HepG2 (cell line): ENCODE data around the gene RPL41. TPM values are rescaled to one million over a fixed set of nuclear protein-coding genes. Genes with fewer than 3 reads are reported as not detected.
A peak's percentile ranks its signal among the peaks of the same experiment; 100 is the strongest.

Source experiments
- AGO2 ChIP-seq: fragments of 200-400 bp; formaldehyde crosslinking; optimal IDR thresholded peaks from 2 replicates; pipeline ENCODE3; 2017; ENCODE audit warnings: mild to moderate bottlenecking, low read depth, low read length, moderate library complexity
- CBX5 ChIP-seq: sonication (generic); formaldehyde crosslinking; IDR thresholded peaks from 2 replicates; pipeline ENCODE4 v1.4.0; 2020; ENCODE audit warnings: missing genetic modification reagents, borderline replicate concordance
- CREM ChIP-seq, 2 experiments: sonication (generic) in 1 of 2; formaldehyde crosslinking in 1 of 2; IDR thresholded peaks; 2 replicates each; pipeline versions ENCODE4 v1.4.0 to v1.6.1; 2016 to 2020; ENCODE audit warnings: antibody characterized with exemption in 1 of 2, mild to moderate bottlenecking in 1 of 2, missing genetic modification reagents in 1 of 2
- FOXP1 ChIP-seq, 2 experiments: fragments of 450-650 bp in 1 of 2; IDR thresholded peaks; 2 replicates each; pipeline ENCODE4 v1.6.1; 2017 to 2018; ENCODE audit warnings: antibody characterized with exemption in 1 of 2
- KDM6A ChIP-seq: IDR thresholded peaks from 2 replicates; pipeline ENCODE4 v1.6.1; 2016; ENCODE audit warnings: low read depth
- MBD4 ChIP-seq: IDR thresholded peaks from 2 replicates; pipeline ENCODE4 v1.6.1; 2012; ENCODE audit warnings: low read length, inconsistent platforms, borderline replicate concordance
- PCBP1 ChIP-seq: fragments of 200-400 bp; formaldehyde crosslinking; IDR thresholded peaks from 2 replicates; pipeline ENCODE4 v1.6.1; 2017; ENCODE audit warnings: mild to moderate bottlenecking, low read depth, low read length, borderline replicate concordance
- RERE ChIP-seq: IDR thresholded peaks from 2 replicates; pipeline ENCODE4 v1.6.1; 2016; ENCODE audit warnings: low read depth, missing genetic modification reagents, missing compliant biosample characterization
- SCMH1 ChIP-seq: sonication (generic); formaldehyde crosslinking; IDR thresholded peaks from 2 replicates; pipeline ENCODE4 v1.9.0; 2021; ENCODE audit warnings: missing genetic modification reagents, mild to moderate bottlenecking, borderline replicate concordance
- SMAD1 ChIP-seq: sonication (generic); formaldehyde crosslinking; IDR thresholded peaks from 2 replicates; pipeline ENCODE4 v1.4.0; 2020; ENCODE audit warnings: missing genetic modification reagents, low read depth, mild to moderate bottlenecking, borderline replicate concordance
- ZFP36 ChIP-seq: fragments of 150-350 bp; IDR thresholded peaks from 2 replicates; pipeline ENCODE4 v1.6.1; 2018; ENCODE audit warnings: borderline replicate concordance, low read length, low read depth; ENCODE audit not compliant: partially characterized antibody
- ZNF136 ChIP-seq: sonication (generic); formaldehyde crosslinking; IDR thresholded peaks from 2 replicates; pipeline ENCODE4 v1.8.1; 2022; ENCODE audit warnings: low read depth, mild to moderate bottlenecking, moderate library complexity, missing genetic modification reagents
- ZNF160 ChIP-seq: sonication (generic); formaldehyde crosslinking; IDR thresholded peaks from 2 replicates; pipeline ENCODE4 v1.8.0; 2022; ENCODE audit warnings: mild to moderate bottlenecking, inconsistent platforms, missing genetic modification reagents
- ZNF180 ChIP-seq: sonication (generic); formaldehyde crosslinking; IDR thresholded peaks from 2 replicates; pipeline ENCODE4 v1.4.0; 2020; ENCODE audit warnings: low read depth, missing genetic modification reagents, borderline replicate concordance
- ZNF652 ChIP-seq: IDR thresholded peaks from 2 replicates; pipeline ENCODE4 v1.6.1; 2016; ENCODE audit warnings: low read depth, borderline replicate concordance
- ZNF761 ChIP-seq: sonication (generic); formaldehyde crosslinking; conservative IDR thresholded peaks from 2 replicates; pipeline ENCODE4 v1.4.0; 2020; ENCODE audit warnings: mild to moderate bottlenecking, missing genetic modification reagents
- ZNF781 ChIP-seq: sonication (generic); formaldehyde crosslinking; IDR thresholded peaks from 2 replicates; pipeline ENCODE4 v1.5.1; 2020; ENCODE audit warnings: borderline replicate concordance, mild to moderate bottlenecking, missing genetic modification reagents; ENCODE audit errors: not compliant biosample characterization
- ZXDC ChIP-seq: sonication (generic); formaldehyde crosslinking; IDR thresholded peaks from 2 replicates; pipeline ENCODE4 v1.5.0; 2020; ENCODE audit warnings: mild to moderate bottlenecking, missing genetic modification reagents
- polyA plus RNA-seq, 8 experiments: library from polyadenylated mRNA; depleted of rRNA in 3 of 8; stranded (reverse) in 7 of 8; unstranded in 1 of 8; fragments of >200 nt; fragmentation: Illumina TruSeq in 4 of 8; extraction: Trizol in 4 of 8; gene quantifications; 2 replicates each; pipeline versions ENCODE4 v1.2.1 to v1.2.3, GENCODE V29; 2011 to 2016; ENCODE audit warnings: low read depth in 4 of 8, missing spikeins in 1 of 8, mixed read lengths in 1 of 8; ENCODE audit not compliant: insufficient read depth in 1 of 8
- total RNA-seq, 5 experiments: library from RNA; depleted of rRNA; stranded (reverse); fragments of >200 nt; fragmentation: Illumina TruSeq; extraction: Trizol; gene quantifications; 2 replicates each; pipeline ENCODE4 v1.2.3, GENCODE V29; 2016; ENCODE audit warnings: low read depth in 1 of 5
- TF ChIP-seq, protein P1 (sequence below): IDR thresholded peaks from 2 replicates; pipeline ENCODE4 v1.6.1; 2016; ENCODE audit warnings: missing genetic modification reagents, missing compliant biosample characterization
- TF ChIP-seq, protein P2 (sequence below): sonication (generic); formaldehyde crosslinking; IDR thresholded peaks from 2 replicates; pipeline ENCODE4 v1.5.0; 2020; ENCODE audit warnings: missing genetic modification reagents

Gene RPL41
- total and polyA plus RNA-seq, 2 of the 13 experiments (the other 11 are each of a cell fraction or from before 2014, with no cell fraction given) = 4,012 to 7,670 TPM

- TF ChIP-seq MBD4 (no peak), KDM6A (CRISPR knock-in tag) (no peak), ZNF136 (no peak), PCBP1 (no peak), ZNF652 (CRISPR knock-in tag) (no peak), ZNF761 (CRISPR knock-in tag) (no peak), CBX5 (no peak), SMAD1 (CRISPR knock-in tag) (no peak), ZNF160 (CRISPR knock-in tag) (no peak), ZNF180 (CRISPR knock-in tag) (no peak), FOXP1 (IDR thresholded peaks at IDR 0.05) (peak; percentile 52), FOXP1 (CRISPR knock-in tag; IDR thresholded peaks at IDR 0.05) (peak; percentile 94), SCMH1 (no peak), ZNF781 (no peak), ZXDC (CRISPR knock-in tag) (no peak), AGO2 (peak; percentile 74), CREM (IDR thresholded peaks at IDR 0.05) (peak; percentile 82), CREM (CRISPR knock-in tag; IDR thresholded peaks at IDR 0.05) (no peak), ZFP36 (no peak), RERE (CRISPR knock-in tag) (0 out of 2 replicates have a peak, but pooled peaks have one; percentile 43)
- TF ChIP-seq, protein P1, sequence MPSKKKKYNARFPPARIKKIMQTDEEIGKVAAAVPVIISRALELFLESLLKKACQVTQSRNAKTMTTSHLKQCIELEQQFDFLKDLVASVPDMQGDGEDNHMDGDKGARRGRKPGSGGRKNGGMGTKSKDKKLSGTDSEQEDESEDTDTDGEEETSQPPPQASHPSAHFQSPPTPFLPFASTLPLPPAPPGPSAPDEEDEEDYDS (CRISPR knock-in tag) = peak; percentile 76; the same call in 1 of the 2 replicates
- TF ChIP-seq, protein P2, sequence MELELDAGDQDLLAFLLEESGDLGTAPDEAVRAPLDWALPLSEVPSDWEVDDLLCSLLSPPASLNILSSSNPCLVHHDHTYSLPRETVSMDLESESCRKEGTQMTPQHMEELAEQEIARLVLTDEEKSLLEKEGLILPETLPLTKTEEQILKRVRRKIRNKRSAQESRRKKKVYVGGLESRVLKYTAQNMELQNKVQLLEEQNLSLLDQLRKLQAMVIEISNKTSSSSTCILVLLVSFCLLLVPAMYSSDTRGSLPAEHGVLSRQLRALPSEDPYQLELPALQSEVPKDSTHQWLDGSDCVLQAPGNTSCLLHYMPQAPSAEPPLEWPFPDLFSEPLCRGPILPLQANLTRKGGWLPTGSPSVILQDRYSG = no peak
These were observed 35.8 kb upstream of the RPL41 start (continued) for GRCh38 chr12:56080556-56081138.
